Suppressor macrophage treated with lipopolysaccharide for 1 hour (primary cell): ENCODE results near the gene TMEM89.

Source experiments
- DNase-seq, 3 donors: peaks; one replicate each; pipeline ENCODE4 v3.0.0-alpha.2; 2020 to 2022

Gene TMEM89

DNA sequence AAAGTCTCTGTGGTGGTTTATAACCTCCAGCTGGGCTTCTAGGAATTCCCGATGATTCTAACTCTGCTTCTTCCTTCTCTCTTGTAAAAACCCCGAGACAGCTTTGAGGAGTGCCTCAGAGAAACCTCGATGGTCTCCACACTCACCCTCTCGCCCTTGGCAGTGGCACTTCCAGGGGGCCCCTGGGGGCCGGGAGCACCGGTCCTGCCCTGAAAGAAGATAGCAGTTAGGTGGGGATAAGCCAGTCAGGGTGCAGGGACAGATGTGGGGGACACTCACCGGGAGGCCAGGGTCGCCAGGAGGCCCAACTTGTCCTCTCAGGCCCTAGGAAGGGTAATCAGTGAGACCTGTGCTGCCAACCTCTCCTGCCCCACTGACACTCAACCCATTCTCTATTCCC, 36.2 kb downstream of the TMEM89 start:
- DNase-seq, result no peak

DNA sequence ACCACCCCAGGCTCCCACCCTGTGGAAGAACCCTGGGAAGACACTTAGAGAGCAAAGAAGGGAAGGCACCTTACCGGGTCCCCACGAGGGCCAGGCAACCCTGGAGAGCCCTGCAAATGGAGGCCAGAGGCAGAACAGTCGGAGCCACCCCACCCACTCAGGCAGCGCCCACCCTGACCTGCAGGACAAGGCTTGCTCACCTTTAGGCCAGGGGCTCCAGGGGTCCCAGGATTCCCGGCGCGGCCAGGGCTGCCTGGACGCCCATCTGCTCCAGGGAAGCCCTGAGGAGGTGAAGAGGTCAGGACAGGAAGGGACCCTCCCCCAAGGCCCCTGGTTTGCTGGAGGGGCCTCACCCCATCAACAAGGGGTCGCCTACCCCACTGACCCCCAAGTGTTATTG, 36.7 kb downstream of the TMEM89 start:
- no peak for DNase-seq

DNA sequence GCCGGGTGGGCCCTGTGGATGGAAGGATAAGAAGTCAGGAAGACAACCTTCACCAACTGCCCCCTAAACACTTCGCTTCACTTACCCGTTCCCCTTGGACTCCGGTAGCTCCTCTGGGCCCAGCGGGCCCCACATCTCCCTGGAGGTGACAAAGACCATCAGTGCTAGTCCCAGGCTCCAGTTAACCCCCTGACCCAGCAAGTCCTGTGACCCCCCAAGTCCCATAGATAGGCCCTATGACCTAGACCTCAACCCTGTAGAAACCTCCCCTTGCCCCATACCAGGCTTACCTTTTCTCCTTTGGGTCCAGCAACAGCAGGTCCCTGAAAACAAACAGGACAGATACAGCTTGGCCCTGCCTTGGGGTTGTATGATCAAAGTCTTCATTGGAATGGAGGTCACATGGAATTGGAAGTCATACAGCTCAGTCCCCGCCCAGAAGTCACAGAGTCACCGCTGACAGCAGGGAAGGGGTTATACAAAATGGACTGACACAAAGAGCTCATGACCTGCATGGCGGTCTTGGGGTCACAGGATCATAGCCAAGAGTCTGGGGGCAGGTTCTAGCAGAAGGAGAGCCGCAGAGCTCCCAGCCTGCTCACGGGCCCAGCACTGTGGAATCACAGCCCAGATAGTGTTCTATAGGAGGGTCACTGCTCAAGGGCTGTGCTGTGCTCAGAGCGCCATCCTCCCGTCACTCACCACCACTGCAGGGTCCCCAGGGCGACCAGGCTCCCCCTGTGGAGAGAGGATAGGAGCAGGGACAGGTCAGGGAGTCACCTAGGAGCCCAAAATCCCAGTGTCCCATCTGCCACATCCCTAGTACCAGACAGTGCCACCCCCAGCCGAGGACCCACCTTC, 39.7 kb downstream of the TMEM89 start:
- DNase-seq, result no peak

- no peak for DNase-seq
These were observed 44.9 kb downstream of the TMEM89 start for GRCh38 chr3:48576647-48577046.

- no peak for DNase-seq
These were observed 46.2 kb downstream of the TMEM89 start for GRCh38 chr3:48575366-48575765.

DNA sequence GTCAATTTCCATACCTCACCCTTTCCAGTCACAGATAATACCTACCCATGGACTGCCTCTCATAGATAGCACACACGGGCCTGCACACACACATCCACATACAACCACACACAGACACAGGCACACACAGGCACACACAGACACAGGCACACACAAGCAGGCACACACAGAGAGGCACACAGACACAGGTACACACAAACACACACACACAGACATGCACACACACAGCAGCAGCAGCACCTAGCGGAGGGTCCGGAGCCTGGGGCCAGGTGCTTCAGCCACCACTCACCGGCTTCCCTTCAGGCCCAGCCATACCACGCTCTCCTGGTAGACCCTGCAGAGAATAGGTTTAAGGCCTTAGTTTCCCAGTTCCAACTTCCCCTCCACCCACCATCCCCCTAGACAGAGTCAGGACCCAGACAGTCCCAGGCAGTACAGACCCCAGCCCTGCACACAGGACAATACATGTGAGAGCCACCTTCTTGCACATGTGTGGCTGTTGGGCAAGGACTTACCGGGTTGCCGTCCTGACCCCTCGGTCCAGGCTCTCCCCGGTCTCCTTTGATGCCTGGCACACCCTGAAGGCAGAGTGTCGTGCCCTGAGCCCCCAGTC, 47.5 kb downstream of the TMEM89 start:
- DNase-seq, result no peak

- no peak for DNase-seq
These were observed 49.1 kb downstream of the TMEM89 start for GRCh38 chr3:48572517-48572916.

GRCh38 chr3:48571938-48572337, 49.6 kb downstream of the TMEM89 start:
- DNase-seq, result no peak
